SU-DHL-6 (cell line): ENCODE measurements around the gene ADAMTS16.
"Not testable (repeated sequence)": the region's sequence is repeated elsewhere in the genome, so short reads cannot be mapped to it uniquely, and the experiment has no call there.

ENCODE experiments used
- CTCF ChIP-seq: fragments of 200-600 bp; sonication (generic); IDR thresholded peaks from one replicate; pipeline ENCODE4 v1.5.1; 2017; ENCODE audit warnings: antibody characterized with exemption, mild to moderate bottlenecking, low read length, moderate library complexity; ENCODE audit not compliant: insufficient read depth, poor library complexity, severe bottlenecking
- EZH2phosphoT487 ChIP-seq: fragments of 200-600 bp; sonication (generic), shearing (Covaris generic); conservative IDR thresholded peaks from 2 replicates; pipeline ENCODE4 v1.6.1; 2018; ENCODE audit warnings: mild to moderate bottlenecking, antibody characterized with exemption, low read length, moderate library complexity, mixed read lengths

GRCh38 chr5:5137851-5138250 lies 2.3 kb upstream of the ADAMTS16 start:
- TF ChIP-seq CTCF, EZH2phosphoT487: not testable (repeated sequence)
